GM12878 (cell line): Measurements from ENCODE around the gene AGAP1. TPM values are rescaled to one million over a fixed set of nuclear protein-coding genes. Genes with fewer than 3 reads are reported as not detected.

Experiments
- ATAC-seq: fragments of 200-7000 bp; cut with Tn5 transposase; 3 replicates; pipeline ENCODE4 v1.9.1; 2020; ENCODE audit warnings: mild to moderate bottlenecking, moderate library complexity
- BruUV-seq: library from RNA; stranded (reverse); fragments of 400-500 nt; replicated peaks from 2 replicates; lab custom pipeline; 2021; lab: Mats Ljungman, UMichigan
- CTCF ChIA-PET: fragments of 300-600 bp; sonication (Branson Sonifier 250); formaldehyde crosslinking; extraction: SDS; loops from one replicate; lab custom pipeline; 2021; ENCODE audit warnings: inconsistent platforms; lab: Yijun Ruan, JAX
- POLR2A ChIA-PET: fragments of 350-600 bp; formaldehyde crosslinking; extraction: SDS; loops from one replicate; lab custom pipeline; 2021; ENCODE audit warnings: inconsistent platforms; lab: Charles Lee
- RAD21 ChIA-PET: fragments of 300-600 bp; sonication (Branson Sonifier 250); formaldehyde crosslinking; loops from one replicate; lab custom pipeline; 2023; ENCODE audit warnings: antibody characterized with exemption; ENCODE audit not compliant: unreplicated experiment; lab: Charles Lee
- SMC1A ChIA-PET: fragments of 300-600 bp; sonication (Branson Sonifier 250); formaldehyde crosslinking; loops from one replicate; lab custom pipeline; 2023; ENCODE audit not compliant: unreplicated experiment, uncharacterized antibody; lab: Charles Lee
- DNase-seq: peaks from one replicate; pipeline ENCODE4 v3.0.0-alpha.2; 2011; ENCODE audit warnings: low read depth, low spot score
- FAIRE-seq: peaks from 3 replicates; lab custom pipeline; 2011; peaks lifted over from hg19 to GRCh38; lab: Jason Lieb, UNC
- H2AFZ ChIP-seq: 2 replicates; pipeline ENCODE4 v1.6.0; 2011; ENCODE audit warnings: low read depth, low read length, control low read depth; ENCODE audit not compliant: control insufficient read depth
- H3K27ac ChIP-seq: 2 replicates; pipeline ENCODE4 v1.5.1; 2011; ENCODE audit warnings: control low read depth; ENCODE audit not compliant: control insufficient read depth, insufficient read depth
- H3K27me3 ChIP-seq, 2 experiments: replicated peaks in 1 of 2; 2 replicates each; pipeline versions ENCODE4 v1.6.0 to v1.6.1; 2011; ENCODE audit warnings: low read length in 1 of 2; ENCODE audit not compliant: control insufficient read depth in 2 of 2, insufficient read depth in 2 of 2
- H3K36me3 ChIP-seq, 2 experiments: 2 replicates each; pipeline ENCODE4 v1.5.1; 2011; ENCODE audit warnings: low read length in 1 of 2; ENCODE audit not compliant: control insufficient read depth in 2 of 2, insufficient read depth in 2 of 2
- H3K4me1 ChIP-seq: 2 replicates; pipeline ENCODE4 v1.6.1; 2011; ENCODE audit warnings: mild to moderate bottlenecking, low read length, moderate library complexity, mixed read lengths; ENCODE audit not compliant: control insufficient read depth, insufficient read depth
- H3K4me2 ChIP-seq: 2 replicates; pipeline ENCODE4 v1.6.0; 2011; ENCODE audit warnings: control low read depth; ENCODE audit not compliant: control insufficient read depth, insufficient read depth
- H3K4me3 ChIP-seq: fragments of 200-600 bp; sonication (generic); 2 replicates; pipeline ENCODE4 v1.5.1; 2016
- H3K79me2 ChIP-seq: 2 replicates; pipeline ENCODE4 v1.6.0; 2011; ENCODE audit warnings: low read length; ENCODE audit not compliant: control insufficient read depth, insufficient read depth
- H3K9ac ChIP-seq: 2 replicates; pipeline ENCODE4 v1.8.0; 2011; ENCODE audit warnings: low read length, control low read depth, mixed read lengths; ENCODE audit not compliant: control insufficient read depth, insufficient read depth
- H3K9me3 ChIP-seq: replicated peaks from 3 replicates; pipeline ENCODE4 v1.5.1; 2011; ENCODE audit warnings: mild to moderate bottlenecking, low read length; ENCODE audit not compliant: control insufficient read depth, insufficient read depth
- H4K20me1 ChIP-seq: 2 replicates; pipeline ENCODE4 v1.6.0; 2011; ENCODE audit not compliant: control insufficient read depth, insufficient read depth
- BHLHE40 ChIP-seq, 2 experiments: fragments of 450-650 bp in 1 of 2; IDR thresholded peaks; 2 replicates each; pipeline ENCODE4 v1.6.1; 2011 to 2017; ENCODE audit warnings: low read depth in 2 of 2, borderline replicate concordance in 1 of 2, improper control_type of control experiment in 1 of 2, low read length in 1 of 2, mild to moderate bottlenecking in 1 of 2
- CHD1 ChIP-seq: IDR thresholded peaks from 2 replicates; pipeline ENCODE4 v1.6.1; 2012; ENCODE audit warnings: low read depth, low read length, improper control_type of control experiment
- EZH2 ChIP-seq: IDR thresholded peaks from 2 replicates; pipeline ENCODE4 v1.6.1; 2012; ENCODE audit warnings: low read depth, mild to moderate bottlenecking, control low read depth, inconsistent platforms, low read length, borderline replicate concordance; ENCODE audit not compliant: control insufficient read depth
- JUNB ChIP-seq: IDR thresholded peaks from 2 replicates; pipeline ENCODE4 v1.6.1; 2016; ENCODE audit warnings: antibody characterized with exemption, mild to moderate bottlenecking
- MEF2B ChIP-seq: fragments of 450-650 bp; IDR thresholded peaks from 2 replicates; pipeline ENCODE4 v1.6.1; 2018; ENCODE audit warnings: mild to moderate bottlenecking, moderate library complexity; ENCODE audit not compliant: partially characterized antibody, poor library complexity, severe bottlenecking
- NR2F1 ChIP-seq: fragments of 450-650 bp; conservative IDR thresholded peaks from 2 replicates; pipeline ENCODE4 v1.6.1; 2017; ENCODE audit warnings: mild to moderate bottlenecking
- NRF1 ChIP-seq: conservative IDR thresholded peaks from 2 replicates; pipeline ENCODE4 v1.6.1; 2011; ENCODE audit warnings: mild to moderate bottlenecking, low read depth, low read length, improper control_type of control experiment
- SIN3A ChIP-seq: IDR thresholded peaks from 2 replicates; pipeline ENCODE4 v1.6.1; 2012; ENCODE audit warnings: low read depth, low read length, improper control_type of control experiment
- SMAD5 ChIP-seq: IDR thresholded peaks from 2 replicates; pipeline ENCODE4 v1.6.1; 2016; ENCODE audit warnings: antibody characterized with exemption, low read depth
- TCF3 ChIP-seq: IDR thresholded peaks from 2 replicates; pipeline ENCODE4 v1.6.1; 2012; ENCODE audit warnings: low read depth, mild to moderate bottlenecking, low read length, borderline replicate concordance; ENCODE audit not compliant: insufficient read depth
- TCF7 ChIP-seq: IDR thresholded peaks from 2 replicates; pipeline ENCODE4 v1.6.1; 2014; ENCODE audit warnings: antibody characterized with exemption, borderline replicate concordance
- ZNF274 ChIP-seq: IDR thresholded peaks from one replicate; pipeline ENCODE4 v1.8.0; 2011; ENCODE audit not compliant: insufficient read length, insufficient read depth
- ZZZ3 ChIP-seq: IDR thresholded peaks from 2 replicates; pipeline ENCODE4 v1.6.1; 2011; ENCODE audit warnings: low read depth; ENCODE audit not compliant: control insufficient read depth, insufficient read length
- WGBS: methylation state at CpG from one replicate; pipeline ENCODE4 v1.1.6; 2016; ENCODE audit warnings: low lambda C conversion rate; ENCODE audit not compliant: insufficient replicate concordance, insufficient coverage; ENCODE audit errors: missing lambda C conversion rate; 5-methylcytosine and 5-hydroxymethylcytosine counted together
- in situ Hi-C: fragments of 300-500 bp; cut with MboI; formaldehyde crosslinking; loops from 9 replicates; pipeline ENCODE4 v1.14.3; 2018; ENCODE audit warnings: mixed read lengths
- intact Hi-C: fragments of 100-400 bp; cut with micrococcal nuclease; formaldehyde crosslinking; loops from one replicate; pipeline ENCODE4 v1.14.2; 2022; ENCODE audit not compliant: unreplicated experiment
- polyA plus RNA-seq, 11 experiments: library from polyadenylated mRNA; depleted of rRNA in 4 of 11; unstranded in 6 of 11; stranded (reverse) in 5 of 11; fragments of >200 nt; fragmentation: Nextera tagmentation in 4 of 11; fragmentation: Illumina TruSeq in 1 of 11; extraction: Ambion mirVana in 4 of 11; extraction: Trizol in 1 of 11; gene quantifications; 1 replicate in 1 of 11; 2 replicates in 10 of 11; pipeline versions ENCODE4 v1.2.1 to v1.2.3, GENCODE V29; 2011 to 2016; ENCODE audit warnings: inconsistent platforms in 2 of 11, missing spikeins in 2 of 11, low read depth in 1 of 11
- total RNA-seq, 4 experiments: library from RNA; depleted of rRNA in 3 of 4; stranded (reverse); fragments of >200 nt in 3 of 4; fragmentation: Illumina TruSeq in 1 of 4; extraction: Trizol in 1 of 4; gene quantifications; 2 replicates each; pipeline versions ENCODE4 v1.2.1 to v1.2.3, GENCODE V29; 2013 to 2021
- TF ChIP-seq, protein P1 (sequence below): IDR thresholded peaks from 2 replicates; pipeline ENCODE4 v1.6.1; 2011; ENCODE audit warnings: low read depth, low read length, improper control_type of control experiment, borderline replicate concordance

AGAP1 gene
- total and polyA plus RNA-seq, 10 of the 15 experiments (the other 5 are each of a cell fraction or from before 2014, with no cell fraction given) = 0.05 to 0.15 (median 0.06) TPM; not detected in 7

DNA sequence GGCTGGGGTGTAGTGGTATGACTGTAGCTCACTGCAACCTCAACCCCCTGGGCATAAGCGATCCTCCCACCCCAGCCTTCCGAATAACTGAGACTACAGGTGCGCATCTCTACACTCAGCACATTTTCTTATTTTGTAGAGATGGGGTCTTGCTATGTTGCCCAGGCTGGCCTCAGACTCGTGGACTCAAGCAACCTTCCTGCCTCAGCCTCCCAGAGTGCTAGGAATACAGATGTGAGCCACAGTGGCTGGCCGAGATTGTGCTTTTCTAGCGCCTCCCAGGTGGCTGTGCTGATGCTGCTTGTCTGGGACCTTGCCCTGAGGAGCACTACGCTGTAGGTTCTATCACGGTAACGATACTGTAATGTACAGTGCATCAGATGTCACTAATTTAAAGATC lies 155.6 kb downstream of the AGAP1 start:
- SMC1A ChIA-PET = no interaction called here

DNA sequence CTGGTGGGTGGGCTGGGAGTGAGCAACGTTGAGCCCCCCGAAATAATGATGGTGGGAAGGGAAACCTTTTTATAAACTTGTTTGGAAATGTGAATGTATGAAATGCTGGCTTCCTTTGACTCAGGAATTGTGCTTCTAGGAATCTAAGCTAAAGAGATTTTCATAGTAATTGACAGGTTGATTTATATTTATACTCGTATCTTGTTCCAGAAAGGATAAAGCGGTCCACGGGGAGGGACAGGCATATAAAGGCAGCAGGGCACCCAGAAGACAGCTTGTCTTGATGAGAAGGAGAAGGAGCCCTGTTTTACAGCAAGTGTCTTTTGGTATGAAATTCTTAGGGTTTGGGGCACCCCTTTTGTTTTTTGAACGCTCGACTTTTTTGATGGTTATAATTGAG lies 157.8 kb downstream of the AGAP1 start:
- Histone ChIP-seq H3K79me2 (no peaks in the 10 kb centered on the region), H2AFZ (no peak overlapping the region), H3K27me3 (peaks cover 0 to 2% of the 10 kb centered on the region in 2 experiments; a peak in 2 of 4 replicates), H3K4me2 (no peak overlapping the region), H3K4me1 (no peaks in the 10 kb centered on the region), H3K27ac (no peak overlapping the region), H3K9ac (no peak overlapping the region), H3K36me3 (no peaks in the 10 kb centered on the region), H4K20me1 (no peaks in the 10 kb centered on the region), H3K9me3 (no peaks in the 10 kb centered on the region), H3K4me3 (no peak overlapping the region)
- 33% methylated on average over 7 of the region's 7 CpGs for WGBS
- CTCF ChIA-PET = no interaction called here
- POLR2A ChIA-PET = no interaction called here
- BruUV-seq = no TSS peak
- no peak for TF ChIP-seq JUNB
- TF ChIP-seq CHD1 = no peak
- SMC1A ChIA-PET = no interaction called here
- DNase-seq (no peak), ATAC-seq (no peak), FAIRE-seq (no peak)
- RAD21 ChIA-PET = no interaction called here
- intact Hi-C loops (no loop called here), in situ Hi-C loops (no loop called here)

More for the DNA sequence above, 155.6 kb downstream of the AGAP1 start:
- no peaks in the 10 kb centered on the region for H4K20me1 ChIP-seq
- 32% methylated on average over 9 of the region's 9 CpGs for WGBS
- H3K27ac ChIP-seq = no peak overlapping the region
- FAIRE-seq = no peak
- no peak overlapping the region for H2AFZ ChIP-seq
- DNase-seq = no peak
- RAD21 ChIA-PET = no interaction called here
- H3K9me3 ChIP-seq = no peaks in the 10 kb centered on the region
- in situ Hi-C loops (no loop called here), intact Hi-C loops (no loop called here)
- H3K4me2 ChIP-seq = no peak overlapping the region
- H3K36me3 ChIP-seq = no peaks in the 10 kb centered on the region
- no peak overlapping the region for H3K4me3 ChIP-seq
- peaks cover 0 to 1% of the 10 kb centered on the region in 2 experiments; a peak in 1 of 4 replicates for H3K27me3 ChIP-seq
- no peak overlapping the region for H3K9ac ChIP-seq
- CTCF ChIA-PET = no interaction called here
- no peak for TF ChIP-seq ZZZ3
- no peak for TF ChIP-seq EZH2
- no peak for TF ChIP-seq SIN3A
- TF ChIP-seq, protein P1, sequence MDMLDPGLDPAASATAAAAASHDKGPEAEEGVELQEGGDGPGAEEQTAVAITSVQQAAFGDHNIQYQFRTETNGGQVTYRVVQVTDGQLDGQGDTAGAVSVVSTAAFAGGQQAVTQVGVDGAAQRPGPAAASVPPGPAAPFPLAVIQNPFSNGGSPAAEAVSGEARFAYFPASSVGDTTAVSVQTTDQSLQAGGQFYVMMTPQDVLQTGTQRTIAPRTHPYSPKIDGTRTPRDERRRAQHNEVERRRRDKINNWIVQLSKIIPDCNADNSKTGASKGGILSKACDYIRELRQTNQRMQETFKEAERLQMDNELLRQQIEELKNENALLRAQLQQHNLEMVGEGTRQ = no peak
- no peak for TF ChIP-seq ZNF274
- TF ChIP-seq NR2F1 = no peak
- TF ChIP-seq TCF3 = no peak
- no peak for TF ChIP-seq BHLHE40 (IDR thresholded peaks at IDR 0.05; ENCODE audit: borderline replicate concordance in 1 of 2, low read depth in 2 of 2, low read length in 1 of 2)
- no peak for TF ChIP-seq MEF2B
- no peak for TF ChIP-seq TCF7
- no peak for TF ChIP-seq NRF1
- TF ChIP-seq SMAD5 = no peak
- POLR2A ChIA-PET = no interaction called here
- H3K79me2 ChIP-seq = no peaks in the 10 kb centered on the region
- no TSS peak for BruUV-seq
- no peak for ATAC-seq
- no peaks in the 10 kb centered on the region for H3K4me1 ChIP-seq
